Vagina (tissue), 2 donors: ENCODE data around the gene ITGAE.

ENCODE experiments used
- CTCF ChIP-seq, 3 experiments: fragments of 450-650 bp in 2 of 3; fragments of 200-600 bp in 1 of 3; sonication (generic) in 1 of 3; IDR thresholded peaks; one replicate each; pipeline ENCODE4 v1.5.1; 2017 to 2019; ENCODE audit warnings: antibody characterized with exemption in 3 of 3, mild to moderate bottlenecking in 2 of 3, moderate library complexity in 2 of 3
- POLR2A ChIP-seq, 2 donors: fragments of 450-650 bp; IDR thresholded peaks; one replicate each; pipeline ENCODE4 v1.6.1; 2017; ENCODE audit warnings: antibody characterized with exemption in 2 of 2, mild to moderate bottlenecking in 2 of 2, moderate library complexity in 2 of 2
- POLR2AphosphoS5 ChIP-seq, 2 donors: sonication (generic); formaldehyde crosslinking; IDR thresholded peaks; one replicate each; pipeline ENCODE4 v1.9.0; 2017; ENCODE audit warnings: antibody characterized with exemption in 2 of 2, mild to moderate bottlenecking in 2 of 2, low read depth in 1 of 2; ENCODE audit not compliant: insufficient read depth in 1 of 2

DNA sequence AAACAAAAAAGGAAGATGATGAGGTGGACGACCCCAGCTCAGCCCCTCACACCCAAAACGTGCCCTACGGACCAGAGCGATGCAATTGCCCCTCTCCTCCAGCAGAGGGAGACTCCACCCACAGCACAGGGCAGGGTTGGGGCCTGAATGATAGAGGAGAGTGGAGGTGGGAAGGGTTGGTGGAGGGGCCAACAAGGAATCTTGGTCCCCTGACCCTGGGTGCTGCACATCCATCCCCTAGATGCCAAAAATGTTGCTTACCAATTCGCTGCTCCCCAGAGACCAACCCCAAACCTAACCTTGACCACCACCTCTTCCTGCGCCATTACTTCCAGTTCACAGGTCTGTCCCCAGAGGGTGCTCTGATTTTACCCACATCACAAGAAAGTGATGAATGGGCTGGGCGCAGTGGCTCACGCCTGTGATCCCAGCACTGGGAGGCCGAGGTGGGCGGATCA, 117.9 kb downstream of the ITGAE start:
- peak; percentile 49 to 78 (median 62) for TF ChIP-seq CTCF (IDR thresholded peaks at IDR 0.05)
- no peak for TF ChIP-seq POLR2A (IDR thresholded peaks at IDR 0.05)
- TF ChIP-seq POLR2AphosphoS5 (IDR thresholded peaks at IDR 0.05; ENCODE audit: insufficient read depth in 1 of 2, low read depth in 1 of 2), result no peak
